Stimulated activated naive CD8-positive, alpha-beta T cell treated with anti-CD3 and anti-CD28 coated beads, Interleukin-15, Interleukin-2, amounts not matched to agents 100 ng/mL and 50 ng/mL, for 24 hours (primary cell): ENCODE data around the gene ZFY.
A peak's percentile ranks its signal among the peaks of the same experiment; 100 is the strongest.
"Not testable (repeated sequence)": the region's sequence is repeated elsewhere in the genome, so short reads cannot be mapped to it uniquely, and the experiment has no call there.

Source experiments
- H3K27ac Mint-ChIP-seq: one replicate; pipeline ENCODE4 v1.8.0; 2021; ENCODE audit warnings: mild to moderate bottlenecking, mixed read lengths
- H3K27me3 Mint-ChIP-seq: one replicate; pipeline ENCODE4 v1.8.0; 2021; ENCODE audit warnings: mixed read lengths
- H3K36me3 Mint-ChIP-seq: one replicate; pipeline ENCODE4 v1.8.0; 2021; ENCODE audit warnings: low read depth, mixed read lengths
- H3K4me1 Mint-ChIP-seq: one replicate; pipeline ENCODE4 v1.8.0; 2021; ENCODE audit warnings: low read depth, mixed read lengths
- H3K4me3 Mint-ChIP-seq: one replicate; pipeline ENCODE4 v1.8.0; 2021; ENCODE audit warnings: mild to moderate bottlenecking, mixed read lengths
- H3K9me3 Mint-ChIP-seq: one replicate; pipeline ENCODE4 v1.8.0; 2021; ENCODE audit warnings: mixed read lengths

ZFY gene

GRCh38 chrY:3003846-3004245, 68.7 kb downstream of the ZFY start:
- no peaks in the 10 kb centered on the region for H3K9me3 Mint-ChIP-seq

GRCh38 chrY:3006031-3006430, 70.8 kb downstream of the ZFY start:
- H3K4me1 Mint-ChIP-seq = peaks cover 55% of the 10 kb centered on the region
- H3K9me3 Mint-ChIP-seq, H3K27ac Mint-ChIP-seq, H3K4me3 Mint-ChIP-seq, H3K36me3 Mint-ChIP-seq, H3K27me3 Mint-ChIP-seq: not testable (repeated sequence)

More at GRCh38 chrY:3003846-3004245, 68.7 kb downstream of the ZFY start:
- Mint-ChIP-seq H3K27ac (peak overlapping the region; percentile 94), H3K4me1 (peaks cover 65% of the 10 kb centered on the region), H3K27me3 (no peaks in the 10 kb centered on the region), H3K4me3 (peak overlapping the region; percentile 93), H3K36me3 (no peaks in the 10 kb centered on the region)

- Mint-ChIP-seq H3K27ac (no peak overlapping the region), H3K36me3 (no peaks in the 10 kb centered on the region), H3K4me3 (no peak overlapping the region), H3K27me3 (no peaks in the 10 kb centered on the region), H3K4me1 (peaks cover 40% of the 10 kb centered on the region), H3K9me3 (no peaks in the 10 kb centered on the region)
These were observed 72.8 kb downstream of the ZFY start for GRCh38 chrY:3007967-3008366.

- Mint-ChIP-seq H3K4me1 (peaks cover 23% of the 10 kb centered on the region), H3K36me3 (peaks cover 3% of the 10 kb centered on the region), H3K9me3 (no peaks in the 10 kb centered on the region), H3K4me3 (no peak overlapping the region), H3K27ac (no peak overlapping the region), H3K27me3 (no peaks in the 10 kb centered on the region)
These were observed 77.0 kb downstream of the ZFY start for GRCh38 chrY:3012226-3012625.

- Mint-ChIP-seq H3K4me3 (no peak overlapping the region), H3K27ac (no peak overlapping the region), H3K36me3 (peaks cover 3% of the 10 kb centered on the region), H3K4me1 (peaks cover 31% of the 10 kb centered on the region), H3K9me3 (no peaks in the 10 kb centered on the region), H3K27me3 (no peaks in the 10 kb centered on the region)
These were observed 81.4 kb downstream of the ZFY start for GRCh38 chrY:3016594-3016993.

- Mint-ChIP-seq H3K9me3 (no peaks in the 10 kb centered on the region), H3K27ac (no peak overlapping the region), H3K4me3 (no peak overlapping the region), H3K4me1 (peaks cover 39% of the 10 kb centered on the region), H3K36me3 (peaks cover 3% of the 10 kb centered on the region), H3K27me3 (no peaks in the 10 kb centered on the region)
These were observed 83.4 kb downstream of the ZFY start for GRCh38 chrY:3018546-3018945.

- Mint-ChIP-seq H3K4me1 (peaks cover 39% of the 10 kb centered on the region), H3K9me3 (no peaks in the 10 kb centered on the region), H3K36me3 (peaks cover 3% of the 10 kb centered on the region), H3K27me3 (no peaks in the 10 kb centered on the region), H3K27ac (no peak overlapping the region), H3K4me3 (no peak overlapping the region)
These were observed 84.4 kb downstream of the ZFY start for GRCh38 chrY:3019584-3019983.

- no peaks in the 10 kb centered on the region for H3K9me3 Mint-ChIP-seq
- peaks cover 38% of the 10 kb centered on the region for H3K4me1 Mint-ChIP-seq
- no peaks in the 10 kb centered on the region for H3K36me3 Mint-ChIP-seq
- no peak overlapping the region for H3K4me3 Mint-ChIP-seq
- no peaks in the 10 kb centered on the region for H3K27me3 Mint-ChIP-seq
- no peak overlapping the region for H3K27ac Mint-ChIP-seq
These were observed 86.0 kb downstream of the ZFY start for GRCh38 chrY:3021176-3021575.

- peaks cover 23% of the 10 kb centered on the region for H3K4me1 Mint-ChIP-seq
- no peaks in the 10 kb centered on the region for H3K36me3 Mint-ChIP-seq
- H3K9me3 Mint-ChIP-seq = no peaks in the 10 kb centered on the region
- peak overlapping the region; percentile 10 for H3K27ac Mint-ChIP-seq
- no peak overlapping the region for H3K4me3 Mint-ChIP-seq
- no peaks in the 10 kb centered on the region for H3K27me3 Mint-ChIP-seq
These were observed 88.4 kb downstream of the ZFY start for GRCh38 chrY:3023606-3024005.

- no peak overlapping the region for H3K4me3 Mint-ChIP-seq
These were observed 90.2 kb downstream of the ZFY start for GRCh38 chrY:3025357-3025756.

More at GRCh38 chrY:3025357-3025756, 90.2 kb downstream of the ZFY start:
- Mint-ChIP-seq H3K27ac (no peak overlapping the region), H3K36me3 (no peaks in the 10 kb centered on the region), H3K27me3 (no peaks in the 10 kb centered on the region), H3K4me1 (peaks cover 26% of the 10 kb centered on the region), H3K9me3 (no peaks in the 10 kb centered on the region)
